C4-2B (cell line): ENCODE measurements around the gene GRID1.

ENCODE experiments used
- H3K27ac ChIP-seq: fragments of 450-650 bp; 2 replicates; pipeline ENCODE4 v1.5.1; 2017
- ZFX ChIP-seq: fragments of 450-650 bp; IDR thresholded peaks from 2 replicates; pipeline ENCODE4 v1.6.1; 2017
- TF ChIP-seq, protein P1 (sequence below): fragments of 450-650 bp; conservative IDR thresholded peaks from 2 replicates; pipeline ENCODE4 v1.5.1; 2017; ENCODE audit warnings: mild to moderate bottlenecking

Gene GRID1

DNA sequence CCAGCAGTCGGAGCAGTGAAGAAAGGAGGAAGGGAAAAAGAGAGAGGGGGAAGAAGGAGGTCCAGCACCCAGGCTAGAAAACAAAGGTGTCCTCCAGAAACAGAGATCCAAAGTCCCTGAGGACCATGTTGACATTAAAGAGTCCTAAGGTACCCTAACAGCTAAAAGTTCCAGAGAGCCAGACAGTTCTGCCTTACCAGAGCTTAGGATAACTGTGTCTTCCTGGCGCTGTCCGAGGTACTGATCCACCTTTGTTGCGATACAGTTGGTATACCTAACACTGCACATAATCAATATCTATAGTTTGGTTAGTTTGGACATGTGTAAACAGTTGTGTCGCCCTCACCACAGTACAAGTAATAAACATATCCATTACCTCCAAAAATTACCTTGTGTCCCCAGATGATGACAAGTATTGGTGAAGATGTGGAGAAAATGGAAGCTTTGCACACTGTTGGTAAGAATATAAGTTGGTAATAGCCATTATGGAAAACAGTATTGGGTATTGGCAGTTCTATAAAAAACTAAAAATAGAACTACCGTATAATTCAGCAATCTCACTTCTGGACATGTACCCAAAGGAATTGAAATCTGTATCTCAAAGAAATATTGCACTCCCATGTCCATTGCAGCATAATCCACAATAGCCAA lies 59.8 kb downstream of the GRID1 start:
- H3K27ac ChIP-seq, result no peak overlapping the region
- no peak for TF ChIP-seq ZFX

DNA sequence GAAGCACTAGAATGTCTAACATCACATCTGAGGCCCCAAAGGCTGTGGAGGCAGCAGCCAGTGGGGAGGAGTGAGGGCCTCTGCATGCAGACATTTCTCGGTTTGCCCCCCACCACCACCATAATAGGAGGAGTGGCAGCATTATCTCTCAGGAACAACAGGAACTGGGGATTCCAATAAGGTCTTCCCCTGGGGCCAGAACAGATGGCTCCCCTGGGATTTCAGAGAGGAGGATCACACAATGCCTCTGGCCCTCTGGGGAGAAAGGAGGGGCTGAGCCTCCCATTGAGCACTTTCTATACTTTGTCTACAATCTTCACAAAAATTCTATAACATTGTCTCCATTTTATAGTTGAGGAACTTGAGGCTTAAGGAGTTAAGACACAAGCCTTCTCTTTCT lies 61.1 kb downstream of the GRID1 start:
- TF ChIP-seq ZFX, result no peak
- TF ChIP-seq, protein P1, sequence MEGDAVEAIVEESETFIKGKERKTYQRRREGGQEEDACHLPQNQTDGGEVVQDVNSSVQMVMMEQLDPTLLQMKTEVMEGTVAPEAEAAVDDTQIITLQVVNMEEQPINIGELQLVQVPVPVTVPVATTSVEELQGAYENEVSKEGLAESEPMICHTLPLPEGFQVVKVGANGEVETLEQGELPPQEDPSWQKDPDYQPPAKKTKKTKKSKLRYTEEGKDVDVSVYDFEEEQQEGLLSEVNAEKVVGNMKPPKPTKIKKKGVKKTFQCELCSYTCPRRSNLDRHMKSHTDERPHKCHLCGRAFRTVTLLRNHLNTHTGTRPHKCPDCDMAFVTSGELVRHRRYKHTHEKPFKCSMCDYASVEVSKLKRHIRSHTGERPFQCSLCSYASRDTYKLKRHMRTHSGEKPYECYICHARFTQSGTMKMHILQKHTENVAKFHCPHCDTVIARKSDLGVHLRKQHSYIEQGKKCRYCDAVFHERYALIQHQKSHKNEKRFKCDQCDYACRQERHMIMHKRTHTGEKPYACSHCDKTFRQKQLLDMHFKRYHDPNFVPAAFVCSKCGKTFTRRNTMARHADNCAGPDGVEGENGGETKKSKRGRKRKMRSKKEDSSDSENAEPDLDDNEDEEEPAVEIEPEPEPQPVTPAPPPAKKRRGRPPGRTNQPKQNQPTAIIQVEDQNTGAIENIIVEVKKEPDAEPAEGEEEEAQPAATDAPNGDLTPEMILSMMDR, result no peak
- no peak overlapping the region for H3K27ac ChIP-seq

DNA sequence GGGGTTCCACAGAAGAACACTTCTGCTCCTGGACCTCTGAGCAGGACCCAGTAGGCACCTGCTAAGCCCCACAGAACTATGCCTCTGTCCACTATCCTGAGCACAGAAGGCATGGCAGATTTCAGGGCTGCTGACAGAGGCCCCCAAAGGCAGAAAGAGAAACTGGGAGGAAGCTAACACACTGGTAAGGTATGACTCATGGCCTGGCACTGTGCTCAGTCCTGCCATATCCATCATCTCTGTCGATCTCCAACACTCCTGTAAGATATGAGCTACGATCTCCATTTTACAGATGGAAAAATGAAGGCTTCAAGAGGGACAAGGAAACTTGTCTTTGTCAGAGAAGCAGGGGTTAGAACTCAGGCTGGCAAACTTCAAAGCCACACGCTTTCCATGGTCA lies 62.2 kb downstream of the GRID1 start:
- no peak overlapping the region for H3K27ac ChIP-seq
- no peak for TF ChIP-seq ZFX
- TF ChIP-seq, protein P1, result no peak

DNA sequence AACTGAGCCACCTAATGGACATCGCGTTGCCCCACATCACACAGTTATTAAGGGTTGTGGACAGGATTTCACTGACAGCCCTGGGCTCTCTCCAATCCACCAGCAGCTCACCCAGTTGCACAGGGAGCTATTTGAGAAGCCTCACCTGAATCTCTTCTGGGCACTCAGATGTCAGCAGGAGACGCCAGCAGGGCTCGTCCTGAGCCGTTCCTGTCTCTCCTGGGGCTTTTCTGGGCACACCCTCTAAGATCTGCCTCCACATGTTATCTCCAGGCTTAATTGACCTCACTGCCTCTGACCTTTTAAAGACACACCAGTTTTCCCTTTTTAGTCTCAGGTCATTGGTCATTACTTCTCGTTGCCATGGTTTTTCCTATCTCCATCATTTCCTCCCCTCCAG lies 63.0 kb downstream of the GRID1 start:
- no peak for TF ChIP-seq ZFX
- TF ChIP-seq, protein P1, result no peak
- H3K27ac ChIP-seq, result no peak overlapping the region

DNA sequence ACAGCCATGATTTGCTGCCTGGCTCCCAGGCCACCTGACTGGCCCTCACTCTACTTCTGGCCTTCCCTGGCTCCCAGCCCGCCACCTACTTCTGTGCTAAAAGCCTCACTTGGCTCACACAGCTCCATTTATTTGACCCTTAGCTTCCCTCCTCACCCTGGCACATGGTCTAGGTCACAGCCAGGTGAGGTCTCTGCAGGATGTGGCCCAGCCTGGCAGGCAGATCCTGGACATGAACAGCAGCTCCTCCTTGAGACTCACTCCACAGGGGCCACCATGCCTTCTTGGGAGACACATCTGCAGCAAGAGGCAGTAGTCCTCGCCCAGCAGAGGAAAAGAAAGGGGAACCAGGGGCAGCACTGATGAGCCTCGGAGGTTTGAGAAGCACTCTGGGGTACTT lies 64.6 kb downstream of the GRID1 start:
- H3K27ac ChIP-seq, result no peak overlapping the region
- TF ChIP-seq, protein P1, result no peak
- TF ChIP-seq ZFX, result no peak

DNA sequence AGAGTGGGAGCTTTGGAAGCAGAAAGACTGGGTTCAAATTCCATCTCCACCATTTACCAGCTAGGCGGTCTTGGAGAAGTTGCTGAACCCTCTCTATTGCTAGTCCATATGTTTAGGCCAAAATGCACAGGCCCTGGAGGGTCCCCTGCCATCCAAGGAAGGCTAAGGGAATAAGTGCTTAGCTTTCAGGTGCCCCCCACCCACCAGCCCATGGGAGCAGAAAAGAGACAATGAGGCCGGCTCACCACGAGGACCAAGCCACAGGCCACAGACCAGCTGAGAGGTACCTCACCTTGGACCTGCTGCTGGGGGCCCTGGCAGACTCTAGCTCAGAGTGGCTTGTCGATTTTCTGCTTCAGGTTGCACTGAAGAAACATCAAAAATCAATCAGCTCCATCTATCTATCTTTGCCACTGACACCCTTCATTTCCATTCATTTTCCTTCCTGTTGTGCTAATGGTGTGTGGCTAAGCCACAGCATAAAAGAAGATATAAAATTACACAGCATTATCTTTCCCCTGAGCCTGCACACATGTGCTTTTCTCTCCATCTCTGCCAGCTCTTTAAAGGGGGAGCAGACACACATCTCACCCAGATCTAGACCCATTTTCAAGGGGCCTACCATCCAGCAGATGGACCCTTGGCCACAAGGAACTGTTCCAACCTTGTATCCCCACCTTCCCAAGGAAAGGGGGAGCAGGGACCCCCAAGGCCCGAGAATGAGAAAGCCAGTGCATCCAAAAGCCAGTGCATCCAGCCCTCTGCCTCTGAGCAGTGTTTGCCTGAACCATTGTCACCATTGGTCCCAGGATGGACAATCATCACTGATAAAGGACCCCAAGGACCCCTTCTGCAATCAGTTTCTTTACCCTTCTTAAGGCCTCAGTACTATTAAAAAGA lies 65.4 kb downstream of the GRID1 start:
- no peak overlapping the region for H3K27ac ChIP-seq
- TF ChIP-seq, protein P1, result no peak
- no peak for TF ChIP-seq ZFX

DNA sequence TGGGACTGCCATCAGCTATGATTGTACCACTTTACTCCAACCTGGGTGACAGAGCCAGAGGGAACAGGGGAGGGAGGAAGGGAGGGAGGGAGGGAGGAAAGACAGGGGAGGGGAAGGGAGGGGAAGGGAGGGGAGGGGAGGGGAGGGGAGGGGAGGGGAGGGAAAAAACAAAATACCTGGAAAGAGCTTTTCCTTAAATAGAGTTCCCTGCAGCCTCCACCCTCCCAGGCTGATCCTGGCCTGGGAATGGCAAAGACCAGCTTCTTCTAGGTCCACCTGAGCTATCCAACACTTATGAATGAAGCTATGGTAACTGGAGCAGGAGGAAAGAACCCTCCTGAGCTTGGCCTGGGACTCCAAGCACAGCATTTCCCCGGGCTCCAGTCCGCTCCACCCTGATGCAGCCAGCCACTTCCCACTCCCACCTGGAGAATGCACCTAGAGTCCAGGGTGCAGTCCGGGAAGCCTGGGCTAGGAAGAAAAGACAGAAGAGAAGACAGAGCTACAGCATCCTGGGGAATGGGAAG lies 66.1 kb downstream of the GRID1 start:
- TF ChIP-seq ZFX, result no peak
- TF ChIP-seq, protein P1, result no peak
- H3K27ac ChIP-seq, result no peak overlapping the region
